HG02678 (cell line): Measurements from ENCODE around the gene ZBTB45.

Source experiments
- ATAC-seq: cut with Tn5 transposase; IDR thresholded peaks from one replicate; pipeline ENCODE4 v1.9.1; 2021; ENCODE audit warnings: mild to moderate bottlenecking, moderate library complexity; ENCODE audit not compliant: unreplicated experiment

The ZBTB45 gene

GRCh38 chr19:58519355-58520256, at the start of gene ZBTB45:
Gene ZBTB45, minus strand, starts transcription at chr19:58519810. Its CDS starts 2,137 bp downstream, at chr19:58517673.
- peak; percentile 84 for ATAC-seq

- ATAC-seq, result no peak
Measured at GRCh38 chr19:58568453-58569130, 49.0 kb upstream of the ZBTB45 start.

DNA sequence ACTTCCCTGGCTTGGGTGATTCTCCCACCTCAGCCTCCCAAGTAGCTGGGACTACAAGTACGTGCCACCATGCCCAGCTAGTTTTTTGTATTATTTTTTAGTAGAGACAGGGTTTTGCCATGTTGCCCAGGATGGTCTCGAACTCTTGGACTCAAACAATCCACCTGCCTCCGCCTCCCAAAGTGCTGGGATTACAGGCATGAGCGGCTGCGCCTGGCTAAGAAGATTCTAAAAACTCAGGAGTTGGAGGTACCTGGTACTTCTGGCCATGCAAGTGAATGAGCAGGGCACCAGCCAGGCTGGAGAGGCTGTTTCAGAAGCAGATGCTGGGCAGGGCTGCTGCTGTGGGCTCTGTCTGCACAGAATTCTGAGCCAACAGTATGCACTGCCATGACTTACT, 47.4 kb upstream of the ZBTB45 start:
- no peak for ATAC-seq

GRCh38 chr19:58563823-58564222, 44.2 kb upstream of the ZBTB45 start:
- no peak for ATAC-seq

- ATAC-seq, result no peak
Measured at GRCh38 chr19:58563034-58563573, 43.5 kb upstream of the ZBTB45 start.

DNA sequence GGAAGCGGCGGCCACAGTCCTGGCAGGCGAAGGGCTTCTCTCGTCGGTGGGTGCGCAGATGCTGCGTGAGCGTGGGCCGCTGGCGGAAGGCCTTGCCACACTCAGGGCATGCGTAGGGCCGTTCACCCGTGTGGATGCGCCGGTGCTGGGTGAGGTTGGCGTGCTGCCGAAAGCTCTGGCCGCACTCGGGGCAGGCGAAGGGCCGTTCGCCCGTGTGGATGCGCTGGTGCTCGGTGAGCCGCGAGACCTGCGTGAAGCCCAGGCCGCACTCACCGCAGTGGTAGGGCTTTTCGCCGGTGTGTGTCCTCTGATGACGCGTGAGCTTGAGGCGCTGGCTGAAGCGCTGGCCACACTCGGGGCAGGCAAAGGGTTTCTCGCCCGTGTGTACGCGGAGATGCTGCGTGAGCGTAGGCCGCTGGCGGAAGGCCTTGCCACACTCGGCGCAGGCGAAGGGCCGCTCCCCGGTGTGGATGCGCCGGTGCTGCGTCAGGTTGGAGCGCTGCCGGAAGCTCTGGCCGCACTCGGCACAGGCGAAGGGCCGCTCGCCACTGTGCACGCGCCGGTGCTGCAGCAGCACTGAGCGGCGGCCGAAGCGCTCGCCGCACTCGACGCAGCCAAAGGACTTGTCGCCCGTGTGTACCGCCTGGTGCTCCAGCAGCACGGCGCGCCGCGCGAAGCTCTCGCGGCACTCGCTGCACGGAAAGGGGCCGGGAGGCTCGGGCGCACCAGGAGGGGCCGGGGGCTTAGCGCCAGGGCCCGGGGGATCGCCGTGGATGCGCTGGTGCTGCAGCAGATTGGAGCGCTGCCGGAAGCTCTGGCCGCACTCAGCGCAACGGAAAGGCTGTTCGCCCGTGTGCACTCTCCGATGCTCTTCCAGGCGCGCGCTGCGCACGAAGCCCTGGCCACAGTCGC, 42.8 kb upstream of the ZBTB45 start:
- ATAC-seq, result no peak

- ATAC-seq, result no peak
Measured at GRCh38 chr19:58561373-58562121, 41.9 kb upstream of the ZBTB45 start.

GRCh38 chr19:58560921-58561320, 41.3 kb upstream of the ZBTB45 start:
- no peak for ATAC-seq

GRCh38 chr19:58560007-58560887, 40.6 kb upstream of the ZBTB45 start:
- ATAC-seq, result no peak

DNA sequence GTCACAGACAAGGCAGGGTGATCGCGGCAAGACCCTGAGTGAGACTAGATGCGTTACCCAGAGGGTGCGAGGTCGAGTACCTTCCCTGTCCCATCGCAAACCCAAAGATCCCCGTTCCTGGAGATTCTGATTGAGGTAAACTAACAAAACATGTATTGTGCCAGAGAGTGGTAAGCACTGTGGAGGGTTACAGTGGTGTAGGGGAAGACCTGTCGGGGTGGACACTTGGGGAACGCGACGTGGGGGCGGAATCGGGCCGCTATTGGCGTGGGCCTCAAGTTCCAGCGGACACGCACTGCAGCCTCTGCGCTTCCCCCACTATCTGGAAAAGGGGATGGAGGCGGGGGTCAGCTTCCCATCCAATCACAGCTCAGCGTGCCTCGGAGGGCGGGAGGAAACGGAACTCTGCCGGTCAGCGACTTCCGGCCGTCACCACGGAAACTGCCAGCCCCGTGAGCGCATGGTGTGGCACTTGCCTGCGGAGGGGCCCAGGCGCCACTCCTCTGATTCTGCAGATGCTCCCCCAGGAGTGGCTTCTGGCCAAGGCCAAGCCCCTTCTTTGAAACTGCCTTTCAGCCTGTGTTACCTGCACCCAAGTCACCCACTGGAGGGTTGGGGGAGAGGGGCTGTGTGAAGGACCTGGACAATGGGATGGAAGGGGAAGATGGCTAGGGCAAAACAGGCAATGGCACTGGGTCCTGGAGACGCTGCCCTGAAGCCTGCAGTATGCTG, 39.8 kb upstream of the ZBTB45 start:
- ATAC-seq, result peak; percentile 31

GRCh38 chr19:58558623-58559274, 39.1 kb upstream of the ZBTB45 start:
- ATAC-seq, result peak; percentile 57

- peak; percentile 0 for ATAC-seq
Measured at GRCh38 chr19:58558066-58558622, 38.5 kb upstream of the ZBTB45 start, which contains the start of gene UBE2M. Gene UBE2M, minus strand, starts transcription at chr19:58558611. Its CDS starts 230 bp downstream, at chr19:58558381.

DNA sequence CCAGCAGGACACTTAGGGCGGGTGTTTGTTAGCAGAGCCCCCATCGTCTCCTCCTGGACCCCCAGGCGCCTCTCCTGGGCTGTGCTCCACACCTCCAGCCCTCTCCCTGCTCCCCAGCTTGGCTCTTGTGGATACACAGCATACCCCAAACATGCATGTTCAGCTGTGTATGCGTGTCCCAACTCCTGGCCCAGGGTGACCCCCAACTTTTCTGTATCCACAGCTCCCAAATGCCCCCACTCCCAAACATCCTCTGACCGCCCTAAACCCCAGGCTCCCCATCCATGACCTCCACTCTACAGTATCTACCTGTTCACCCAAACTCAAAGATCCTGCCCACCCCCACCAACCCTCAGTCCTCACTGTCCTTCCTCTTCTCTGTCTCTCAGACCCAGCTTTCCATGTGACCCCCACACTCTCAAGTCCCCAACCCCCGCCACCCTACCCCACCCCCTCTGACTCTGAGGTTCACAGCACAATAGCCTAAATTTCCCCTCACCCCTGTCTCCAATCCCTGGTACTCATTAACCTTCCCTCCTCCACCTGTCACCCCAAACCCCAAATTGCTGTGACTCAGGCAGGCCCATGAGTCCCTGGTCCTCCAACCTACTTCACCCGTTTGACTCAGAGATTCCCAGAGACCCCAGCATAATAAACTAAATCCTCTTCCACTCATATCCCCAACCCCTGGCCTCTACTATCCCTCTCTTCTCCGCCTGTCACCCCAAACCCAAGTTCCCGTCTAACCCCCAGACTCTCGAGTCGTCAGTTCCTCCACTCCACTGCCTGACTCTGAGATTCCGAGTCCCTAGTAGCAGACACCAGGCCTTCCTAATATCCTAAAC, 37.8 kb upstream of the ZBTB45 start:
- no peak for ATAC-seq

DNA sequence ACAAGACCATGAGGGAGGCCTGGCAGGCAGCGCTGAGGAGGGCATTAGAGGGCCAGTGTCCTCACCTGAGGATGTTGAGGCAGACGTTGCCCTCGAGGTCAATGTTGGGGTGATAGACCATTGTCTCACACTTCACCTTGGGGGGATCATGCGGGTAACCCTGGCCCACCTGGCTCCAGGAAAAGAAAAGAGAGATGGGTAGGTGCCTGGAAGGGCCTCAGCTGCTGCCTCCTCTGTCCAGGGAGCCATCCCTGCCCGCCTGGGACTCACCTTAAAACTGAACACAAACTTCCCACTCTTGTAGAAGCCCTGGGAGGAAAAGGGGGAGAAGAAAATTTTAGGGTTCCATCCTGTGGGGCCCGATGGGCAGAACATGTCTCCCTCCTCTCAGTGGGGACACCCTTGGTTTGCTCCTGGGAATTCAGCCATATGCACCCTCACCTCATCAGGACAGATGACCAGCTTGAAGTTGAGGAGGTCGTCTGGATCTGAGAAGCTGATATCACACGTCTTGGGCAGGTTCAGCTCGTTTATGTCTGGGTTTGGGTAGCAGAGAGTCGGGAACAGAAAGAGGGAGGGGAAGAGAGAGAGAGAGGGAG, 37.1 kb upstream of the ZBTB45 start:
- no peak for ATAC-seq

DNA sequence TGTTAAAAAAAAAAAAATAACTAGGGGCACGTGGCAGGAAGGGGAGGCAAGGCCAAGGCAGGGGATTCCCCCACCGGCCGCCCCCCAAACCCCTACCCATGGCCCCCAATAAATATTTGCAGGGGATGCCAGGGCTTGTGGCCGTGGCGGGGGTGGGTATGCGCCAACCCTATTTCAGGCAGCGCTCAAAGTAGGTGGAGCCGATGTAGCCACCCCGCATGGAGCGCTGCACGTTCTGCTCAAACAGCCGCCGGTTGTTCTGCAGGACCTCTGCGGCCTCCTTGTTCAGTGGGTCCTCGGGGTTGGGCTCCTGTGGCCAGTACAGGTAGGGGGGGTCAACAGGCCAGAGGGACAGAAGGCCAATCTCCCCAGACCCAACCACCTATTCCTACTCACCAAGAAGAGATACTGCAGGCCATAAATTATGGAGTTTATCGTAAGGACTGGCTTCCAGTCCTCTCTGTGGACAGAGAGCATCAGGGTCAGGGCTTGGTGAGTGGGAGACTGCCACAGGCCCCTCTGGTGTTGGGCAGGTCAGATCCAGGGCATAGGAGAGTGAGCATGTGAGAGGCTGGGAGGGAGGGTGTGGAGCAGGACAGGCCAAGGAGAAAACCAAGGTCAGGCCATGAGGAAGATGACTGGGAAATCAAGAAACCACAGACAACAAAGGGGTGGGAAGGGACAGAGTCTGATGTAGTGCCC, 36.5 kb upstream of the ZBTB45 start:
- no peak for ATAC-seq
